Measurements from ENCODE around the gene GATB. TPM values are rescaled to one million over a fixed set of nuclear protein-coding genes. Genes with fewer than 3 reads are reported as not detected.
A peak's percentile ranks its signal among the peaks of the same experiment; 100 is the strongest.

Gene GATB
- total and polyA plus RNA-seq, 12 donors: 17.2 to 59.8 (median 36.6) TPM

GRCh38 chr4:151687021-151687640 lies 73.7 kb downstream of the GATB start:
- TF ChIP-seq POLR2A (IDR thresholded peaks at IDR 0.05): no peak
- no peak for TF ChIP-seq CTCF (IDR thresholded peaks at IDR 0.05)
- peak overlapping the region in 1 of 5 donors; percentile 38 for H3K27ac ChIP-seq

GRCh38 chr4:151685303-151685702 lies 75.5 kb downstream of the GATB start:
- Histone ChIP-seq H3K27ac (no peak overlapping the region), H3K4me1 (replicated peaks in 1 of 2) (peaks cover 0 to 21% of the 10 kb centered on the region in 2 donors), H3K9me3 (replicated peaks in 1 of 3) (no peaks in the 10 kb centered on the region), H3K36me3 (replicated peaks in 1 of 2) (no peaks in the 10 kb centered on the region), H3K4me3 (no peak overlapping the region), H3K27me3 (no peaks in the 10 kb centered on the region)
- no peak for DNase-seq
- WGBS, 4 donors: 66 to 96% (median 92%) methylated on average over 4 to 5 of the region's 5 CpGs
- TF ChIP-seq CTCF (IDR thresholded peaks at IDR 0.05): no peak
- TF ChIP-seq POLR2A (IDR thresholded peaks at IDR 0.05): no peak
- intact Hi-C loops (cut with DNase I): no loop called here

More at GRCh38 chr4:151687021-151687640, 73.7 kb downstream of the GATB start:
- no peaks in the 10 kb centered on the region for H3K27me3 ChIP-seq
- WGBS, 4 donors: 72 to 87% (median 83%) methylated on average over 11 of the region's 11 CpGs
- intact Hi-C loops (cut with DNase I): no loop called here
- peaks cover 0 to 25% of the 10 kb centered on the region in 2 donors for H3K4me1 ChIP-seq (replicated peaks in 1 of 2)
- DNase-seq: no peak
- H3K9me3 ChIP-seq (replicated peaks in 1 of 3): no peaks in the 10 kb centered on the region
- H3K36me3 ChIP-seq (replicated peaks in 1 of 2): no peaks in the 10 kb centered on the region
- H3K4me3 ChIP-seq: no peak overlapping the region

- peaks cover 0 to 5% of the 10 kb centered on the region in 2 donors for H3K4me1 ChIP-seq (replicated peaks in 1 of 2)
- 95 to 98% (median 96%) methylated on average over 4 of the region's 4 CpGs for WGBS, 4 donors
- no peak overlapping the region for H3K4me3 ChIP-seq
- intact Hi-C loops (cut with DNase I): no loop called here
- H3K27ac ChIP-seq: no peak overlapping the region
- no peaks in the 10 kb centered on the region for H3K27me3 ChIP-seq
- DNase-seq: no peak
- H3K36me3 ChIP-seq (replicated peaks in 1 of 2): no peaks in the 10 kb centered on the region
- no peaks in the 10 kb centered on the region for H3K9me3 ChIP-seq (replicated peaks in 1 of 3)
- no peak for TF ChIP-seq POLR2A (IDR thresholded peaks at IDR 0.05)
- no peak for TF ChIP-seq CTCF (IDR thresholded peaks at IDR 0.05)
Measured at GRCh38 chr4:151681085-151681484, 79.7 kb downstream of the GATB start.

- TF ChIP-seq POLR2A (IDR thresholded peaks at IDR 0.05) (no peak), CTCF (IDR thresholded peaks at IDR 0.05) (no peak)
- Histone ChIP-seq H3K4me1 (replicated peaks in 1 of 2) (peaks cover 0 to 6% of the 10 kb centered on the region in 2 donors), H3K36me3 (replicated peaks in 1 of 2) (no peaks in the 10 kb centered on the region), H3K4me3 (no peak overlapping the region), H3K27me3 (no peaks in the 10 kb centered on the region), H3K27ac (no peak overlapping the region), H3K9me3 (replicated peaks in 1 of 3) (no peaks in the 10 kb centered on the region)
- peak in 1 of 7 donors; percentile 44 for DNase-seq
- intact Hi-C loops (cut with DNase I): no loop called here
- WGBS, 4 donors: 87 to 95% (median 92%) methylated on average over 5 to 8 of the region's 8 CpGs
Measured at GRCh38 chr4:151679231-151679630, 81.6 kb downstream of the GATB start.

All from adrenal gland (tissue), 12 donors.